Esophagus squamous epithelium (tissue), 5 donors: ENCODE data around the gene COLQ. TPM values are rescaled to one million over a fixed set of nuclear protein-coding genes. Genes with fewer than 3 reads are reported as not detected.
"Not testable (repeated sequence)": the region's sequence is repeated elsewhere in the genome, so short reads cannot be mapped to it uniquely, and the experiment has no call there.

ENCODE experiments used
- DNase-seq: peaks from one replicate; lab custom pipeline; 2025; lab: John Stamatoyannopoulos, UW
- H3K27ac ChIP-seq, 4 donors: fragments of 200-600 bp; sonication (generic); one replicate each; pipeline ENCODE4 v1.5.1; 2016 to 2019; ENCODE audit warnings: mild to moderate bottlenecking in 1 of 4
- H3K27me3 ChIP-seq, 4 donors: fragments of 200-600 bp; sonication (generic); 1 replicate in 3 of 4; 2 replicates in 1 of 4; pipeline versions ENCODE4 v1.5.1 to v1.6.0; 2017 to 2021; ENCODE audit warnings: antibody characterized with exemption in 1 of 4
- H3K36me3 ChIP-seq, 3 donors: fragments of 200-600 bp; sonication (generic); one replicate each; pipeline ENCODE4 v1.5.1; 2016 to 2019
- H3K4me1 ChIP-seq, 3 donors: fragments of 200-600 bp; sonication (generic); one replicate each; pipeline ENCODE4 v1.5.1; 2017 to 2019
- H3K4me3 ChIP-seq, 4 donors: fragments of 200-600 bp; sonication (generic); 1 replicate in 3 of 4; 2 replicates in 1 of 4; pipeline ENCODE4 v1.5.1; 2016 to 2019; ENCODE audit warnings: mild to moderate bottlenecking in 2 of 4, moderate library complexity in 1 of 4
- H3K9me3 ChIP-seq, 3 donors: fragments of 200-600 bp; sonication (generic); one replicate each; pipeline ENCODE4 v1.5.1; 2016 to 2019
- CTCF ChIP-seq, 6 experiments: fragments of 450-650 bp in 4 of 6; fragments of 200-600 bp in 2 of 6; sonication (generic) in 2 of 6; IDR thresholded peaks; one replicate each; pipeline ENCODE4 v1.5.1; 2016 to 2019; ENCODE audit warnings: antibody characterized with exemption in 6 of 6, mild to moderate bottlenecking in 4 of 6, moderate library complexity in 4 of 6
- POLR2A ChIP-seq, 4 donors: fragments of 450-650 bp; IDR thresholded peaks; one replicate each; pipeline ENCODE4 v1.6.1; 2017; ENCODE audit warnings: antibody characterized with exemption in 4 of 4, mild to moderate bottlenecking in 4 of 4, moderate library complexity in 3 of 4
- WGBS, 2 donors: methylation state at CpG; one replicate each; pipeline ENCODE4 v1.1.5; 2018; 5-methylcytosine and 5-hydroxymethylcytosine counted together
- intact Hi-C: fragments of 100-400 bp; cut with DNase I; formaldehyde crosslinking; loops from one replicate; pipeline ENCODE4 v1.15.0; 2022
- total RNA-seq, 4 donors: library from RNA; depleted of rRNA; stranded (reverse); fragments of >200 nt; gene quantifications; one replicate each; pipeline ENCODE4 v1.1.0, GENCODE V29; 2016
- donor health status: DM: yes; HTN: yes; CAD: no.

The COLQ gene
- total RNA-seq, 4 donors from 2014 or later = 0.70 to 1.1 (median 0.89) TPM

- Histone ChIP-seq H3K36me3 (no peaks in the 10 kb centered on the region), H3K27me3 (no peaks in the 10 kb centered on the region), H3K27ac (no peak overlapping the region), H3K9me3 (no peaks in the 10 kb centered on the region), H3K4me3 (no peak overlapping the region), H3K4me1 (peaks cover 0 to 9% (median 0%) of the 10 kb centered on the region in 3 donors)
- no peak for TF ChIP-seq CTCF (IDR thresholded peaks at IDR 0.05)
- TF ChIP-seq POLR2A (IDR thresholded peaks at IDR 0.05) = no peak
- intact Hi-C loops = no loop called here
- 92 to 93% methylated on average over 4 of the region's 4 CpGs for WGBS, 2 donors
- DNase-seq = no peak
These were observed 19.9 kb upstream of the COLQ start for GRCh38 chr3:15541371-15541770.

- intact Hi-C loops = no loop called here
- 80% methylated on average over 1 of the region's 1 CpG; no CpG with 5 or more reads in 1 of the 2 donors for WGBS, 2 donors
These were observed 17.6 kb upstream of the COLQ start for GRCh38 chr3:15539066-15539465.

GRCh38 chr3:15538345-15538744, 16.8 kb upstream of the COLQ start:
- no peaks in the 10 kb centered on the region for H3K9me3 ChIP-seq
- WGBS, 2 donors = 76 to 92% methylated on average over 2 of the region's 2 CpGs
- peaks cover 0 to 7% (median 0%) of the 10 kb centered on the region in 3 donors for H3K4me1 ChIP-seq
- intact Hi-C loops = no loop called here
- no peak for DNase-seq
- H3K36me3 ChIP-seq = no peaks in the 10 kb centered on the region
- no peak overlapping the region for H3K4me3 ChIP-seq
- H3K27me3 ChIP-seq = no peaks in the 10 kb centered on the region
- no peak overlapping the region for H3K27ac ChIP-seq
- TF ChIP-seq POLR2A (IDR thresholded peaks at IDR 0.05) (no peak), CTCF (IDR thresholded peaks at IDR 0.05) (no peak)

More at GRCh38 chr3:15539066-15539465, 17.6 kb upstream of the COLQ start:
- Histone ChIP-seq H3K9me3 (no peaks in the 10 kb centered on the region), H3K27ac (no peak overlapping the region), H3K36me3 (no peaks in the 10 kb centered on the region), H3K27me3 (no peaks in the 10 kb centered on the region), H3K4me3 (no peak overlapping the region), H3K4me1 (peaks cover 0 to 9% (median 0%) of the 10 kb centered on the region in 3 donors)
- no peak for TF ChIP-seq POLR2A (IDR thresholded peaks at IDR 0.05)
- no peak for TF ChIP-seq CTCF (IDR thresholded peaks at IDR 0.05)
- no peak for DNase-seq

GRCh38 chr3:15536856-15537255, 15.3 kb upstream of the COLQ start:
- Histone ChIP-seq H3K4me1 (no peaks in the 10 kb centered on the region), H3K36me3 (no peaks in the 10 kb centered on the region), H3K27me3 (no peaks in the 10 kb centered on the region), H3K9me3 (no peaks in the 10 kb centered on the region), H3K27ac (peak overlapping the region in 1 of 4 donors; percentile 26), H3K4me3 (no peak overlapping the region)
- intact Hi-C loops = no loop called here
- TF ChIP-seq POLR2A (IDR thresholded peaks at IDR 0.05) (no peak), CTCF (IDR thresholded peaks at IDR 0.05) (no peak)
- DNase-seq = no peak
- WGBS, 2 donors = 52 to 54% methylated on average over 2 of the region's 2 CpGs

GRCh38 chr3:15535732-15536131, 14.2 kb upstream of the COLQ start:
- no peak for TF ChIP-seq CTCF (IDR thresholded peaks at IDR 0.05)
- no peak for DNase-seq
- no peak overlapping the region for H3K27ac ChIP-seq

GRCh38 chr3:15532614-15533013, 11.1 kb upstream of the COLQ start:
- H3K4me3 ChIP-seq, H3K9me3 ChIP-seq, H3K4me1 ChIP-seq, H3K36me3 ChIP-seq, H3K27me3 ChIP-seq, DNase-seq, intact Hi-C loops, H3K27ac ChIP-seq: not testable (repeated sequence)
- WGBS, 2 donors = 97 to 98% methylated on average over 2 of the region's 2 CpGs

More at GRCh38 chr3:15535732-15536131, 14.2 kb upstream of the COLQ start:
- 82 to 89% methylated on average over 1 of the region's 1 CpG for WGBS, 2 donors
- Histone ChIP-seq H3K9me3 (no peaks in the 10 kb centered on the region), H3K36me3 (no peaks in the 10 kb centered on the region), H3K4me3 (no peak overlapping the region), H3K27me3 (no peaks in the 10 kb centered on the region), H3K4me1 (no peaks in the 10 kb centered on the region)
- intact Hi-C loops = no loop called here
